DMS 273 (cell line): ENCODE data around the gene OR2A12.
"Not testable (repeated sequence)": the region's sequence is repeated elsewhere in the genome, so short reads cannot be mapped to it uniquely, and the experiment has no call there.

Experiments used
- DNase-seq: peaks from one replicate; lab custom pipeline; 2025; ENCODE audit not compliant: unreplicated experiment; lab: John Stamatoyannopoulos, UW

Gene OR2A12, protein sequence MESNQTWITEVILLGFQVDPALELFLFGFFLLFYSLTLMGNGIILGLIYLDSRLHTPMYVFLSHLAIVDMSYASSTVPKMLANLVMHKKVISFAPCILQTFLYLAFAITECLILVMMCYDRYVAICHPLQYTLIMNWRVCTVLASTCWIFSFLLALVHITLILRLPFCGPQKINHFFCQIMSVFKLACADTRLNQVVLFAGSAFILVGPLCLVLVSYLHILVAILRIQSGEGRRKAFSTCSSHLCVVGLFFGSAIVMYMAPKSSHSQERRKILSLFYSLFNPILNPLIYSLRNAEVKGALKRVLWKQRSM

GRCh38 chr7:144085978-144086377 is at the start of gene OR2A12:
OR2A12 (plus strand) TSS chr7:144086278; CDS start chr7:144095108, 8,830 bp downstream.
- no peak for DNase-seq

GRCh38 chr7:144036302-144036885 is 49.7 kb upstream of the OR2A12 start:
- DNase-seq, result no peak

- no peak for DNase-seq
Measured at GRCh38 chr7:144037414-144038035, 48.6 kb upstream of the OR2A12 start.

- no peak for DNase-seq
Measured at GRCh38 chr7:144038887-144039286, 47.2 kb upstream of the OR2A12 start.

GRCh38 chr7:144048648-144049047 is 37.4 kb upstream of the OR2A12 start, which contains the start of gene OR2A5:
OR2A5 (plus strand) TSS chr7:144048948; CDS start chr7:144050402, 1,454 bp downstream.
- no peak for DNase-seq

DNA sequence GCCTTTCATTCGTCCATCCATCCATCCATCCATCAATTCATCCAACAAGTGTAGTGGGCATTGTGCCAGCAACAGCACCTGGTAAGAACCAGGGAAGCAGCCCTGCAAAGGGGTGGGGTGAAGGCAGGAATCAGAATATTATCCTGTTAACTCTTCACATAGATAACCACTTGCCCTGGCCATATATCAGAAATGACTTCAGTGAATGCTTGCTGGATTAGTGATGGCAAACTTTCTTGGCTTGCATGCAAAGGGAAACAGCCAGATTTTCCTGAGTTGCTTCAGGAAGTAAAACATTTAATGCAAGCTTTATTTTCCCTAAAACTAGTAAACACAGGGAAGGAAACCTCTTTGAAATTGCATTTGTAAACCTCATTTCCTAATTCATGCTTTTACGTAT is 36.6 kb upstream of the OR2A12 start:
- DNase-seq, result no peak

DNA sequence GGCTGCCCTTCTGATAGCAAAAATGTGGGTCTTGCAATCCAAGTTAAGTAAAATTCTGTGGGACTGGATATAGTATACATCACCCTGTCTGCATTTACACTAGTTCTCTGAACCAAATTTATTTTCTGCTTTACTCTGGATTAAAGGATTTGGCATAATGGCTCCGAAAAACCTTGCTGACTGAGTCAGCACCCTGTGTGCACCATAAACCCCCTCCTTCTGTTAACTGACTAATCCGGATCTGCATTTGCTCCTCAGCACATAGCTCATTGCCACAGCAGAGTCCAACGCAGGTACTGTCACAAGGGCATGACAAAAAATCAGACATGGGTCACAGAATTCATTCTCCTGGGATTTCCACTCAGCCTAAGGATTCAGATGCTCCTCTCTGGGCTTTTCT is 36.0 kb upstream of the OR2A12 start:
- no peak for DNase-seq

- not testable (repeated sequence) for DNase-seq
Measured at GRCh38 chr7:144050884-144051283, 35.2 kb upstream of the OR2A12 start.

- DNase-seq, result no peak
Measured at GRCh38 chr7:144057954-144058353, 28.1 kb upstream of the OR2A12 start.

GRCh38 chr7:144063710-144064109 is 22.4 kb upstream of the OR2A12 start:
- peak; percentile 10 for DNase-seq

DNA sequence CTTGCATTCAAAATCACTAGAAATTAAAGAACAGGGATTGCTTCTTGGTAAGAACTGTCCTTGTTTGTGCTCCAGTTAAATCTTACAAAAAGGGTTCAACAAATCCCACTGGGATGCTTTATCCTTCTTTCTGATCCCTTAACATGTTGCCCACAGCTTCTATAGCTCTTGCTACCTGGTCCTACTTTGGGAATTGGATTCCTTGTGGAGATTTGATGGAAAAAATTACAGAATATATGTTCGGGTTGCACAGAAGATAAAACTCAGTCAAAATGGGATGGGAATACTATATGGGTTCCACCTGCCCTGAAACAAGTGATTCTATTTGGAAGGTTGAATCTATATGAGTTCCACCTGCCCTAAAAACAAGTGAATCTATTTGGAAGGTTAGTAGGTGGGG is 16.6 kb upstream of the OR2A12 start, which contains the start of gene OR2A25:
TSS of gene OR2A25 (plus strand) at position 301 of the 400 bp plus-strand sequence. CDS start 4,409 bp downstream, outside the sequence.
- DNase-seq, result no peak

GRCh38 chr7:144069953-144070352 is 16.1 kb upstream of the OR2A12 start:
- no peak for DNase-seq

DNA sequence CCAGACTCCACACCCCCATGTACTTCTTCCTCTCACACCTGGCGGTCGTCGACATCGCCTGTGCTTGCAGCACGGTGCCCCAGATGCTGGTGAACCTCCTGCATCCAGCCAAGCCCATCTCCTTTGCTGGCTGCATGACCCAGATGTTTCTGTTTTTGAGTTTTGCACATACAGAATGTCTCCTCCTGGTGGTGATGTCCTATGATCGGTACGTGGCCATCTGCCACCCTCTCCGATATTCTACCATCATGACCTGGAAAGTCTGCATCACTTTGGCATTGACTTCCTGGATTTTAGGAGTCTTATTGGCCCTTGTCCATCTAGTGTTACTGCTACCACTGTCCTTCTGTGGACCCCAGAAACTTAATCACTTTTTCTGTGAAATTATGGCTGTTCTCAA is 11.7 kb upstream of the OR2A12 start:
- DNase-seq, result peak; percentile 15

- DNase-seq, result no peak
Measured at GRCh38 chr7:144086730-144087129, 652 bp downstream of the OR2A12 start.

DNA sequence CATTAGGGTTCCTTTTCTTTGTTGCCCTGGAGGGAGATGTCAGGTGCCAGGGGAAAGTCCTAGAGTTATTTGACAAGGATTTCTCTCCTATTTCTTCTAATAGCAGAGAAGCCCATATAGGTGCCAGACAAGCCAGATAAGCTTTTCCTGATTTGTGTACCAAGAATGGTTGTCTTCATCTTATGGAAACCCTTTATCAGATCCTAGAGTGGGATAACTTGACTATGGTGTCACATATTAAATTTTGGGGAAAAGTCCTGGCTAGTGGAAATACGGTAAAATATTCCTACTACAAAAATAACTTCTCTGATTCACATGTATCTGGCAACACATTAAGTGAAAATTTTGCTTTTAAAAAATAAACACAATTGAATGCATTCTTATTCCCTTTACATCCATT is 1.2 kb downstream of the OR2A12 start:
- no peak for DNase-seq

DNA sequence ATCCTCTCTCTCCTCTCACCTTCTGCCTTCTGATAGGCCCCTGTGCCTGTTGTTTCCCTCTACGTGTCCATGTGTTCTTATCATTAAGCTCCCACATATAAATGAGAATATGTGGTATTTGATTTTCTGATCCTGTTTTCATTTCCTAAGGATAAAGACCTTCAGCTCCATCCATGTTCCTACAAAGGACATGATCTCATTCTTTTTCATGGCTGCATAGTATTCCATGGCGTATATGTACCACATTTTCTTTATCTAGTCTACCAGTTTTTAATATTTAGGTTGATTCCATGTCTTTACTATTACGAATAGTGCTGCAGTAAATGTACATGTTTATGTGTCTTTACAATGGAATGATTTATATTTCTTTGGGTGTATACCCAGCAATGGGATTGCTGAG is 4.6 kb downstream of the OR2A12 start:
- DNase-seq, result no peak

DNA sequence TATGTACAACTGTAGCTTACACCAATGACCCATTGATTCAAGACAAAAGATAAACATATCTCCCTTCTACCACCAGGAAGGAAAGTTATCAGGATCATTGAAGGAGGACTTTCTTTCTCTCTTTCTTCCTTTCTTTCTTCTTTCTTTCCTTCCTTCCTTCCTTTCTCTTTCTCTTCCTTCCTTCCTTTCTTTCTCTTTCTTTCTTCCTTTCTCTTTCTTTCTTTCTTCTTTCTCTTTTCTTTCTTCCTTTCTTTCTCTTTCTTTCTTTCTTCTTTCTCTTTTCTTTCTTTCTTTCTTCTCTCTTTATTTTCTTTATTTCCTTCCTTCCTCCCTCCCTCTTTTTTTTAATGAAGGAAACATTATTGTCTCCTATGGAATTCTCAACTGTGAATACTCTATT is 12.7 kb downstream of the OR2A12 start:
- no peak for DNase-seq

GRCh38 chr7:144100607-144101006 is 14.5 kb downstream of the OR2A12 start:
- no peak for DNase-seq

- no peak for DNase-seq
Measured at GRCh38 chr7:144102041-144102440, 16.0 kb downstream of the OR2A12 start.

GRCh38 chr7:144105211-144105610 is 19.1 kb downstream of the OR2A12 start:
- DNase-seq, result no peak

DNA sequence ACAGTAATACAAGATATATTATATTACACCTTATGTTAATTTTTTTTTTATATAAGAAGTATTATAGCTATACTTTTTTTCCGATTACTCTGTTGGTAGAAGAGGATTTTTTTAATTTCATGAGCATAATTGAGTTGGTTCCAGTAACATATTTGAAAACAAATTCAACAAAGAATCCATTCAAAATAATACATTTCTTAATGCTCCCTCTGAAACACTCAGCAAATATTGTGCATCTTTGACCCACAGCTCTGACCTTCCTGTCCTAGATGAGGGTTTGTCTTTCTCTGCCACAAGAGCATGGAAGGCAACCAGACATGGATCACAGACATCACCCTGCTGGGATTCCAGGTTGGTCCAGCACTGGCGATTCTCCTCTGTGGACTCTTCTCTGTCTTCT is 23.2 kb downstream of the OR2A12 start, which contains the start of gene OR2A2:
TSS of gene OR2A2 (plus strand) at position 301 of the 400 bp plus-strand sequence. CDS start at position 301, 0 bp downstream.
- no peak for DNase-seq

DNA sequence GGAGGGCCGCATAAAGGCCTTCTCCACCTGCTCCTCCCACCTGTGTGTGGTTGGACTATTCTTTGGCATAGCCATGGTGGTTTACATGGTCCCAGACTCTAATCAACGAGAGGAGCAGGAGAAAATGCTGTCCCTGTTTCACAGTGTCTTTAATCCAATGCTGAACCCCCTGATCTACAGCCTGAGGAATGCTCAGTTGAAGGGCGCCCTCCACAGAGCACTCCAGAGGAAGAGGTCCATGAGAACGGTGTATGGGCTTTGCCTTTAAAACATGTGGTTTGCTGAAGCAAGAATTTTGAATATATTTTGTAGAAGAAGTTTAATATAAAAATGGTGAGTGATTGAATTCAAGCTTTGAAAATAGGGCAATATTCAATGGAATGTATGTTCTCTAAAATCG is 24.2 kb downstream of the OR2A12 start:
- DNase-seq, result no peak
